ENCODE measurements around the gene PPP1R13L.

DNA sequence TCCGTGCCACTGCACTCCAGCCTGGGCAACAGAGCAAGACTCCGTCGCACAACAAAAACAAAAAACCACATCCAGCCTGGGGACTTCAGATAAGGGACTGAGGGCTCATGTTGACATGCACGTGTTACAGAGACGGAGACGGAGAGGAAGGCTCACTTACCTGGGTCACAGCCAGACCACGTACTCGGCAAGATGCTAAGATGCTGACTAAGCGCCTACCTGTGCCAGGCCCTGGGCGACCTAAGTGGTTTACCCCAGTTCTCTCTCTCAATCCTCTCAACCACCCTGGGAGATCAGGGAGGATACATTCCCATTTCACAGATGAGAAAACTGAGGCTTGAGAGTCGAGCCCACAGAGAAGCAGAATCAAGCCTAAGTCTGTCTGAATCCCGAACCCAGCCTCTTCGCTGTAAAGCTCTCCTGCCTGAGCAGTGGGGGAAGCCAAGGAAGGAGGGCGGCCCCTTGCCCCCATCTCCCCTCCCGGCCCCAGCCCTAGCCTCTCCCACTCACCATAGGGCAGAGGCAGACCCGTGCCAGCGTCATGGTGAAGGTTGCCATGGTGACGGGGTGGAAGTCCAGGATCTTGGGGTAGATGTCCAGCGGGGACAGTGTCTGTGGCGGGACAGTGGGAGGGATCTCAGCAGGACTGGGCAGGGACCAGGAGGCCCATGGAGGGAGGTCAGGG lies 48.0 kb downstream of the PPP1R13L start:
- TF ChIP-seq, protein P1, sequence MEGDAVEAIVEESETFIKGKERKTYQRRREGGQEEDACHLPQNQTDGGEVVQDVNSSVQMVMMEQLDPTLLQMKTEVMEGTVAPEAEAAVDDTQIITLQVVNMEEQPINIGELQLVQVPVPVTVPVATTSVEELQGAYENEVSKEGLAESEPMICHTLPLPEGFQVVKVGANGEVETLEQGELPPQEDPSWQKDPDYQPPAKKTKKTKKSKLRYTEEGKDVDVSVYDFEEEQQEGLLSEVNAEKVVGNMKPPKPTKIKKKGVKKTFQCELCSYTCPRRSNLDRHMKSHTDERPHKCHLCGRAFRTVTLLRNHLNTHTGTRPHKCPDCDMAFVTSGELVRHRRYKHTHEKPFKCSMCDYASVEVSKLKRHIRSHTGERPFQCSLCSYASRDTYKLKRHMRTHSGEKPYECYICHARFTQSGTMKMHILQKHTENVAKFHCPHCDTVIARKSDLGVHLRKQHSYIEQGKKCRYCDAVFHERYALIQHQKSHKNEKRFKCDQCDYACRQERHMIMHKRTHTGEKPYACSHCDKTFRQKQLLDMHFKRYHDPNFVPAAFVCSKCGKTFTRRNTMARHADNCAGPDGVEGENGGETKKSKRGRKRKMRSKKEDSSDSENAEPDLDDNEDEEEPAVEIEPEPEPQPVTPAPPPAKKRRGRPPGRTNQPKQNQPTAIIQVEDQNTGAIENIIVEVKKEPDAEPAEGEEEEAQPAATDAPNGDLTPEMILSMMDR (IDR thresholded peaks at IDR 0.05) = no peak
- no peak for TF ChIP-seq POLR2A (IDR thresholded peaks at IDR 0.05)
